ENCODE data around the gene ATG10. TPM values are rescaled to one million over a fixed set of nuclear protein-coding genes. Genes with fewer than 3 reads are reported as not detected.

The ATG10 gene
- total RNA-seq, 4 donors from 2014 or later = 1.0 to 15.4 (median 6.5) TPM

- intact Hi-C loops (cut with DNase I; ENCODE audit: low total_unique reads) = no loop called here
- DNase-seq = no peak
Measured at GRCh38 chr5:82287625-82288024, 315.8 kb downstream of the ATG10 start.

GRCh38 chr5:82290005-82290404 is 318.2 kb downstream of the ATG10 start:
- Histone ChIP-seq H3K4me3 (no peak overlapping the region), H3K9me3 (no peaks in the 10 kb centered on the region), H3K27ac (no peak overlapping the region), H3K4me1 (no peaks in the 10 kb centered on the region), H3K27me3 (no peaks in the 10 kb centered on the region), H3K36me3 (no peaks in the 10 kb centered on the region)
- TF ChIP-seq CTCF (IDR thresholded peaks at IDR 0.05) = no peak
- no peak for TF ChIP-seq POLR2A (IDR thresholded peaks at IDR 0.05)
- intact Hi-C loops (cut with DNase I; ENCODE audit: low total_unique reads) = no loop called here
- no peak for DNase-seq

More at GRCh38 chr5:82287625-82288024, 315.8 kb downstream of the ATG10 start:
- Histone ChIP-seq H3K4me1 (no peaks in the 10 kb centered on the region), H3K27ac (peak overlapping the region in 1 of 2 donors; percentile 26), H3K9me3 (no peaks in the 10 kb centered on the region), H3K4me3 (no peak overlapping the region), H3K27me3 (no peaks in the 10 kb centered on the region), H3K36me3 (no peaks in the 10 kb centered on the region)
- TF ChIP-seq POLR2A (IDR thresholded peaks at IDR 0.05) (no peak), CTCF (IDR thresholded peaks at IDR 0.05) (no peak)

- Histone ChIP-seq H3K36me3 (no peaks in the 10 kb centered on the region), H3K27ac (no peak overlapping the region), H3K9me3 (no peaks in the 10 kb centered on the region), H3K4me1 (no peaks in the 10 kb centered on the region), H3K4me3 (no peak overlapping the region), H3K27me3 (no peaks in the 10 kb centered on the region)
- no peak for DNase-seq
- TF ChIP-seq CTCF (IDR thresholded peaks at IDR 0.05) = no peak
- TF ChIP-seq POLR2A (IDR thresholded peaks at IDR 0.05) = no peak
- intact Hi-C loops (cut with DNase I; ENCODE audit: low total_unique reads) = no loop called here
Measured at GRCh38 chr5:82290908-82291307, 319.1 kb downstream of the ATG10 start.

- Histone ChIP-seq H3K36me3 (no peaks in the 10 kb centered on the region), H3K9me3 (no peaks in the 10 kb centered on the region), H3K4me1 (no peaks in the 10 kb centered on the region), H3K27ac (no peak overlapping the region), H3K27me3 (no peaks in the 10 kb centered on the region), H3K4me3 (no peak overlapping the region)
- TF ChIP-seq POLR2A (IDR thresholded peaks at IDR 0.05) = no peak
- TF ChIP-seq CTCF (IDR thresholded peaks at IDR 0.05) = no peak
- intact Hi-C loops (cut with DNase I; ENCODE audit: low total_unique reads) = no loop called here
- no peak for DNase-seq
Measured at GRCh38 chr5:82291420-82291819, 319.6 kb downstream of the ATG10 start.

- no peak overlapping the region for H3K27ac ChIP-seq
- intact Hi-C loops (cut with DNase I; ENCODE audit: low total_unique reads) = no loop called here
Measured at GRCh38 chr5:82295144-82295543, 323.3 kb downstream of the ATG10 start.

More at GRCh38 chr5:82295144-82295543, 323.3 kb downstream of the ATG10 start:
- DNase-seq = no peak
- no peak overlapping the region for H3K4me3 ChIP-seq
- no peaks in the 10 kb centered on the region for H3K9me3 ChIP-seq
- no peaks in the 10 kb centered on the region for H3K36me3 ChIP-seq
- TF ChIP-seq CTCF (IDR thresholded peaks at IDR 0.05) = no peak
- TF ChIP-seq POLR2A (IDR thresholded peaks at IDR 0.05) = no peak
- no peaks in the 10 kb centered on the region for H3K27me3 ChIP-seq
- no peaks in the 10 kb centered on the region for H3K4me1 ChIP-seq

Data from uterus (tissue), 4 donors.